SK-N-SH treated with all-trans-retinoic acid at 6 μM for 48 hours (cell line): ENCODE results near the gene NDUFAF2.

Experiments used
- ZFP3 ChIP-seq: fragments of 250-450 bp; sonication (Bioruptor Pico); IDR thresholded peaks from 2 replicates; pipeline ENCODE4 v1.5.0; 2020; ENCODE audit warnings: mild to moderate bottlenecking, moderate library complexity
- TF ChIP-seq, protein P1 (sequence below): fragments of 250-450 bp; sonication (Bioruptor Pico); IDR thresholded peaks from 2 replicates; pipeline ENCODE4 v1.5.1; 2020; ENCODE audit warnings: low read depth, mild to moderate bottlenecking, moderate library complexity

DNA sequence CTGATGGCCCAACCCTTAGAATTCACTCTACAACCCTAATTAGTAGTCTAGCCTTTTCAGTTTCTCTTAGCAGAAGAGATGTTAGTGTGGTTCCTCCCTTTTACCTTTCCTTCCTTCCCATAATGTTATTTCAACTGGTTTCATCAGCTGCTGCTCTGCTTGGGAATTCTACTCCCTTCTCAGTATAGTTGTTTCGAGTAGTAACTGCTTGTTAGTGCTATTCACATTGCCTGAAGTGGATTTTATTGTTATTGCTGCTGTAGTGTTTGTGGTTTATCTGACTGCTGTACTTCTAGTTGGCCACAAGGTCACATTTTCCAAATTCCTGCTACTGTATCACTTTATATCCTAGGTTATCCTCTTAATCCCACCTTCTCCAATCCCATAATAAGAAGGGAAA lies 187.6 kb downstream of the NDUFAF2 start:
- TF ChIP-seq, protein P1, sequence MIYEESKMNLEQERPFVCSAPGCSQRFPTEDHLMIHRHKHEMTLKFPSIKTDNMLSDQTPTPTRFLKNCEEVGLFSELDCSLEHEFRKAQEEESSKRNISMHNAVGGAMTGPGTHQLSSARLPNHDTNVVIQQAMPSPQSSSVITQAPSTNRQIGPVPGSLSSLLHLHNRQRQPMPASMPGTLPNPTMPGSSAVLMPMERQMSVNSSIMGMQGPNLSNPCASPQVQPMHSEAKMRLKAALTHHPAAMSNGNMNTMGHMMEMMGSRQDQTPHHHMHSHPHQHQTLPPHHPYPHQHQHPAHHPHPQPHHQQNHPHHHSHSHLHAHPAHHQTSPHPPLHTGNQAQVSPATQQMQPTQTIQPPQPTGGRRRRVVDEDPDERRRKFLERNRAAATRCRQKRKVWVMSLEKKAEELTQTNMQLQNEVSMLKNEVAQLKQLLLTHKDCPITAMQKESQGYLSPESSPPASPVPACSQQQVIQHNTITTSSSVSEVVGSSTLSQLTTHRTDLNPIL: no peak
- no peak for TF ChIP-seq ZFP3 (CRISPR knock-in tag)
